GM23248 (cell line): ENCODE data around the gene PNPT1. TPM values are rescaled to one million over a fixed set of nuclear protein-coding genes. Genes with fewer than 3 reads are reported as not detected.

ENCODE experiments used
- DNase-seq: peaks from one replicate; pipeline ENCODE4 v3.0.0-alpha.2; 2015
- H2AFZ ChIP-seq: fragments of 200-600 bp; sonication (generic); 2 replicates; pipeline ENCODE4 v1.6.1; 2016; ENCODE audit warnings: antibody characterized with exemption
- H3F3A ChIP-seq: fragments of 200-600 bp; sonication (generic); 2 replicates; pipeline ENCODE4 v1.6.1; 2016; ENCODE audit warnings: mild to moderate bottlenecking, antibody characterized with exemption, mixed run types; ENCODE audit not compliant: insufficient read depth
- H3K27ac ChIP-seq: fragments of 200-600 bp; sonication (generic); 2 replicates; pipeline ENCODE4 v1.5.1; 2016; ENCODE audit warnings: mild to moderate bottlenecking
- H3K27me3 ChIP-seq: fragments of 200-600 bp; sonication (generic); replicated peaks from 2 replicates; pipeline ENCODE4 v1.6.1; 2016; ENCODE audit warnings: mild to moderate bottlenecking; ENCODE audit not compliant: insufficient read depth
- H3K36me3 ChIP-seq: fragments of 200-600 bp; sonication (generic); 2 replicates; pipeline ENCODE4 v1.6.1; 2016; ENCODE audit warnings: low read depth, mild to moderate bottlenecking
- H3K4me1 ChIP-seq: fragments of 200-600 bp; sonication (generic); 2 replicates; pipeline ENCODE4 v1.6.1; 2016; ENCODE audit warnings: mild to moderate bottlenecking; ENCODE audit not compliant: insufficient read depth
- H3K4me2 ChIP-seq: fragments of 200-600 bp; sonication (generic); one replicate; pipeline ENCODE4 v1.6.1; 2016; ENCODE audit warnings: mild to moderate bottlenecking; ENCODE audit not compliant: unreplicated experiment
- H3K4me3 ChIP-seq: fragments of 200-600 bp; sonication (generic); 2 replicates; pipeline ENCODE4 v1.5.1; 2016; ENCODE audit warnings: mild to moderate bottlenecking
- H3K79me2 ChIP-seq: fragments of 200-600 bp; sonication (generic); 2 replicates; pipeline ENCODE4 v1.6.1; 2016; ENCODE audit warnings: mild to moderate bottlenecking; ENCODE audit not compliant: insufficient read depth
- H3K9ac ChIP-seq: fragments of 200-600 bp; sonication (generic); 2 replicates; pipeline ENCODE4 v1.6.1; 2016; ENCODE audit warnings: mild to moderate bottlenecking
- H3K9me2 ChIP-seq: fragments of 200-600 bp; sonication (generic); 2 replicates; pipeline ENCODE4 v1.6.1; 2016; ENCODE audit warnings: mixed run types, mild to moderate bottlenecking, moderate library complexity; ENCODE audit not compliant: insufficient read depth
- H3K9me3 ChIP-seq: fragments of 200-600 bp; sonication (generic); one replicate; pipeline ENCODE4 v1.6.1; 2017; ENCODE audit warnings: low read depth
- H4K20me1 ChIP-seq: fragments of 200-600 bp; sonication (generic); 2 replicates; pipeline ENCODE4 v1.6.0; 2016; ENCODE audit not compliant: insufficient read depth
- EZH2 ChIP-seq: fragments of 200-600 bp; sonication (generic); IDR thresholded peaks from 2 replicates; pipeline ENCODE4 v1.6.1; 2018; ENCODE audit warnings: antibody characterized with exemption, mild to moderate bottlenecking; ENCODE audit not compliant: insufficient read depth, poor library complexity, severe bottlenecking
- EZH2phosphoT487 ChIP-seq: fragments of 200-600 bp; sonication (generic); IDR thresholded peaks from 2 replicates; pipeline ENCODE4 v1.6.1; 2018; ENCODE audit warnings: antibody characterized with exemption, moderate library complexity, mild to moderate bottlenecking, low read depth; ENCODE audit not compliant: insufficient read depth
- WGBS, 2 experiments: methylation state at CpG; one replicate each; pipeline ENCODE4 v1.1.6; 2015 to 2017; ENCODE audit warnings: low lambda C conversion rate in 2 of 2, low coverage in 1 of 2; ENCODE audit errors: missing lambda C conversion rate in 2 of 2; 5-methylcytosine and 5-hydroxymethylcytosine counted together
- in situ Hi-C: fragments of 300-500 bp; cut with MboI; formaldehyde crosslinking; loops from 2 replicates; pipeline ENCODE4 v1.15.0; 2020
- polyA plus RNA-seq: library from polyadenylated mRNA; unstranded; fragments of >200 nt; fragmentation: Nextera tagmentation; extraction: Ambion mirVana; gene quantifications from 2 replicates; pipeline ENCODE4 v1.2.1, GENCODE V29; 2016
- total RNA-seq: library from RNA; depleted of rRNA; stranded (reverse); fragments of >200 nt; shearing (Covaris generic); gene quantifications from 2 replicates; pipeline ENCODE4 v1.2.3, GENCODE V29; 2014; rRNA removed

The PNPT1 gene
- total and polyA plus RNA-seq, 2 experiments from 2014 or later: 17.3 to 21.9 TPM

DNA sequence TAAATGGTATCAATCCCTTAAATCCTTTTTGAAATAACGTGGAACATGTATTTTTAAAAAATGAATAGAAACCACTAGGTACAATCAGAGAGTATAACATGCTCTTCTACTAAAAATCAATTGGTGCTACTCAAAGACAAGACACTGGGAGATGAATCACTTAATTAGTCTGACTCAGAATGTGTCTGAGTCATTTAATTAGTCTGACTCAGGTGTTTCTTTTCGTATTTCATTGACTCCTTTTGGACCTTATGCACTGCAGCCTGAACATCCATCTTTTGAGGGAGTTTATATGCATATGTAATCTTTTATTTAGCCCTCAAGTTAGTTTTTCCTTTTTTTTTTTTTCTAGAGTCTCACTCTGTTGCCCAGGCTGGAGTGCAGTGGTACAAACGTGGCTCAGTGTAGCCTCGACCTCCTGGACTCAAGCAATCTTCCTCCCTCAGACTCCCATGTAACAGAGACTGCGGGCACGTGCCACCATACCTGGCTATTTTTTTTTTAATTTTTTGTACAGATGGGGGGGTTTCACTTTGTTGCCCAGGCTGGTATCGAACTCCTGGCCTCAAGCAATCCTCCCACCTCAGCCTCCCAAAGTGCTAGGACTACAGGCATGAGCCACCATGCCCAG, 102.7 kb downstream of the PNPT1 start:
- 43 to 45% methylated on average over 7 of the region's 7 CpGs for WGBS, 2 experiments
- H3K9me2 ChIP-seq: no peaks in the 10 kb centered on the region
- 0 out of 2 replicates have a peak, but pooled peaks cover 8% of the 10 kb centered on the region for H3K36me3 ChIP-seq
- no peak overlapping the region for H3K9ac ChIP-seq
- H2AFZ ChIP-seq: no peak overlapping the region
- no peaks in the 10 kb centered on the region for H3K9me3 ChIP-seq
- H3K27me3 ChIP-seq: no peaks in the 10 kb centered on the region
- H3F3A ChIP-seq: peaks cover 38% of the 10 kb centered on the region
- peak overlapping the region; percentile 23; the same call in 1 of the 2 replicates for H3K27ac ChIP-seq
- in situ Hi-C loops: no loop called here
- no peak overlapping the region for H3K4me3 ChIP-seq
- peak; percentile 89 for DNase-seq
- TF ChIP-seq EZH2phosphoT487 (no peak), EZH2 (no peak)
- peak overlapping the region; percentile 23 for H3K4me2 ChIP-seq
- H3K4me1 ChIP-seq: peaks cover 31% of the 10 kb centered on the region
- H4K20me1 ChIP-seq: no peaks in the 10 kb centered on the region
- peaks cover 85% of the 10 kb centered on the region for H3K79me2 ChIP-seq

DNA sequence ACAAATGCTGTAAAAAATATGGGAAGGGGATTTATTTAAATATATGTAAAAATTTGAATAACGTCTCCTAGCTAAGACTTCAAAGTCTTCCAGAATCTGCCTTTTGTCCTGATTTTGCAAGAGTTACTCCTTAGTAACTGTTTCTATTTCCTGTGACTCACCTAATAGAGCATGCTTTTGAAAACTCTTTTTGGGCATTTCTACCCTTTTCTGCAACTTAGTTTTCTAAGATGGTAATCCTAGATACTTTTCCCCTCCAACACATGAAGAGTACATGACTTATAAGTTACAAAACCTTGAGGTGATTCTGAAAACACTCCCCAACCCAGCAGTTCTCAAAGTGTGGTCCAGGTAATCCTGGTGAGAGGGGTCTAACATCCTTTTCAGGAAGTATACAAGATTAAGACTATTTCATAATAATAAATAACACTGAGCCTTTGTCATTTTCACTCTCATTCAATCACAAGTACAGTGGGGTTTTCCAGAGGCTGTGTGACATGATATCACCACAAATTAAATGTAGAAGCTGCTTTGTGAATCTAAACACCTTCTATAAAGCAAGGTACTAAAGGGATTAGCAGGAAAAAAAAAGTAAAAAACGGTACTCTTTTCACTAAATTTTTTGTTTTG, 108.1 kb downstream of the PNPT1 start:
- TF ChIP-seq EZH2: no peak
- no peak for TF ChIP-seq EZH2phosphoT487
- Histone ChIP-seq H3K4me3 (peak overlapping the region; percentile 52), H3K27ac (peak overlapping the region; percentile 96), H3K4me2 (peak overlapping the region; percentile 54), H3K9ac (peak overlapping the region; percentile 76), H3K36me3 (peaks cover 33% of the 10 kb centered on the region), H3K79me2 (peaks cover 77% of the 10 kb centered on the region), H4K20me1 (no peaks in the 10 kb centered on the region), H3K4me1 (peaks cover 48% of the 10 kb centered on the region), H3K9me2 (no peaks in the 10 kb centered on the region), H3K9me3 (no peaks in the 10 kb centered on the region), H2AFZ (peak overlapping the region; percentile 59), H3F3A (peaks cover 27% of the 10 kb centered on the region), H3K27me3 (no peaks in the 10 kb centered on the region)
- DNase-seq: peak; percentile 90
- in situ Hi-C loops: no loop called here
- WGBS, 2 experiments: 8 to 11% methylated on average over 2 of the region's 2 CpGs

Other genes starting within 250 kb of the PNPT1 start
- 16.7 and 25.7 TPM in 2 replicates for gene CFAP36, start 174.1 kb downstream of the PNPT1 start, total RNA-seq
- gene CFAP36, start 174.1 kb downstream of the PNPT1 start, polyA plus RNA-seq: 54.8 and 56.4 TPM in 2 replicates
- gene PPP4R3B, start 76.2 kb downstream of the PNPT1 start, total RNA-seq: 32.2 and 41.8 TPM in 2 replicates
- gene PPP4R3B, start 76.2 kb downstream of the PNPT1 start, polyA plus RNA-seq: 39.1 and 41.2 TPM in 2 replicates
- 1,343 and 1,498 TPM in 2 replicates for gene EFEMP1, start 229.9 kb upstream of the PNPT1 start, total RNA-seq
- gene EFEMP1, start 229.9 kb upstream of the PNPT1 start, polyA plus RNA-seq: 1,133 and 1,145 TPM in 2 replicates